ENCODE results near the gene RAD51AP2.
"Not testable (repeated sequence)": the region's sequence is repeated elsewhere in the genome, so short reads cannot be mapped to it uniquely, and the experiment has no call there.

DNA sequence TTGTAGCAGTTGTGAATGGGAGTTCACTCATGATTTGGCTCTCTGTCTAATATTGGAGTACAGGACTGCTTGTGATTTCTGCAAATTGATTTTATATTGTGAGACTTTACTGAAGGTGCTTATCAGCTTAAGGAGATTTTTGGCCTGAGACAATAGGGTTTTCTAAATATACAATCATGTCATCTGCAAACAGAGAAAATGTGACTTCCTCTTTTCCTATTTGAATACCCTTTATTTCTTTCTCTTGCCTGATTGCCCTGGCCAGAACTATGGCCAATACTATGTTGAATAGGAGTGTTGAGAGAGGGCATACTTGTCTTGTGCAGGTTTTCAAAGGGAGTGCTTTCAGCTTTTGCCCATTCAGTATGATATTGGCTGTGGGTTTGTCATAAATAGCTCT, 28.1 kb downstream of the RAD51AP2 start:
- TF ChIP-seq, protein P1, sequence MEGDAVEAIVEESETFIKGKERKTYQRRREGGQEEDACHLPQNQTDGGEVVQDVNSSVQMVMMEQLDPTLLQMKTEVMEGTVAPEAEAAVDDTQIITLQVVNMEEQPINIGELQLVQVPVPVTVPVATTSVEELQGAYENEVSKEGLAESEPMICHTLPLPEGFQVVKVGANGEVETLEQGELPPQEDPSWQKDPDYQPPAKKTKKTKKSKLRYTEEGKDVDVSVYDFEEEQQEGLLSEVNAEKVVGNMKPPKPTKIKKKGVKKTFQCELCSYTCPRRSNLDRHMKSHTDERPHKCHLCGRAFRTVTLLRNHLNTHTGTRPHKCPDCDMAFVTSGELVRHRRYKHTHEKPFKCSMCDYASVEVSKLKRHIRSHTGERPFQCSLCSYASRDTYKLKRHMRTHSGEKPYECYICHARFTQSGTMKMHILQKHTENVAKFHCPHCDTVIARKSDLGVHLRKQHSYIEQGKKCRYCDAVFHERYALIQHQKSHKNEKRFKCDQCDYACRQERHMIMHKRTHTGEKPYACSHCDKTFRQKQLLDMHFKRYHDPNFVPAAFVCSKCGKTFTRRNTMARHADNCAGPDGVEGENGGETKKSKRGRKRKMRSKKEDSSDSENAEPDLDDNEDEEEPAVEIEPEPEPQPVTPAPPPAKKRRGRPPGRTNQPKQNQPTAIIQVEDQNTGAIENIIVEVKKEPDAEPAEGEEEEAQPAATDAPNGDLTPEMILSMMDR (conservative IDR thresholded peaks at IDR 0.05; ENCODE audit: low read length): not testable (repeated sequence)
- TF ChIP-seq EZH2phosphoT487 (IDR thresholded peaks at IDR 0.05; ENCODE audit: borderline replicate concordance): not testable (repeated sequence)
